ENCODE measurements around the gene OPRL1.

Gene OPRL1

GRCh38 chr20:64080013-64080812 lies at the start of gene OPRL1:
Gene OPRL1 (plus strand): TSS chr20:64080082. CDS start chr20:64092721, 12,639 bp downstream.
- no peak for DNase-seq

GRCh38 chr20:64030371-64031134 lies 49.3 kb upstream of the OPRL1 start:
- no peak for DNase-seq

GRCh38 chr20:64031822-64032314 lies 48.0 kb upstream of the OPRL1 start:
- no peak for DNase-seq

GRCh38 chr20:64032706-64033624 lies 46.9 kb upstream of the OPRL1 start:
- no peak for DNase-seq

DNA sequence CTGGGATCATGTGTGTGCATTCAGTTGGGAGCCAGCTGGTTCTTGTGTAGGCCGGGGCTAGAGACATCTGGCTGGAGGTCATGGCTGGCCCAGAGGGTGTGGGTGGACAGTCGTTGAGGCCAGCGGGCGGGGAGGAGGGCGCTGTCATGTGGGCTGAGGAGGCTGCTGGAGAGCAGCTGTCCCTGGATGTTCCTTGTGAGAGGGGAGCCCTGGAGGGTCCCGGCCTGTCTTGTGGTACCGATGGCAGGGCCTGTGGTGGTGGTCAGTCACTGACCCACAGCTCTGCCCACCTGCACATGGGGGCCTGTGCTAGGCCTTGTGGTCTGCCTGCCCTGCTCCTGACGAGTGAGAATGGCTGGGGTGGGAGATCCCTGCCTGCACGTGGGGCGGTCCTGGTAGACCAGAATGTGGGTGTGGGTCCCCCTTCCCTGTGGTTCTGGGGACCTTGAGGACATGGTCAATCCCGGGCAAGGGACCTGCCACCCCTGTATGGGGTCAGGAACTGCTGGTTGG lies 45.8 kb upstream of the OPRL1 start:
- no peak for DNase-seq

GRCh38 chr20:64035066-64035932 lies 44.6 kb upstream of the OPRL1 start:
- no peak for DNase-seq

GRCh38 chr20:64035933-64036345 lies 43.9 kb upstream of the OPRL1 start, which contains the start of gene C20orf204:
Gene C20orf204 (plus strand): TSS chr20:64036182. CDS start chr20:64036324, 142 bp downstream.
- no peak for DNase-seq

- DNase-seq: no peak
Observed at GRCh38 chr20:64036346-64037198, 43.3 kb upstream of the OPRL1 start.

GRCh38 chr20:64037199-64037497 lies 42.7 kb upstream of the OPRL1 start:
- DNase-seq: no peak

DNA sequence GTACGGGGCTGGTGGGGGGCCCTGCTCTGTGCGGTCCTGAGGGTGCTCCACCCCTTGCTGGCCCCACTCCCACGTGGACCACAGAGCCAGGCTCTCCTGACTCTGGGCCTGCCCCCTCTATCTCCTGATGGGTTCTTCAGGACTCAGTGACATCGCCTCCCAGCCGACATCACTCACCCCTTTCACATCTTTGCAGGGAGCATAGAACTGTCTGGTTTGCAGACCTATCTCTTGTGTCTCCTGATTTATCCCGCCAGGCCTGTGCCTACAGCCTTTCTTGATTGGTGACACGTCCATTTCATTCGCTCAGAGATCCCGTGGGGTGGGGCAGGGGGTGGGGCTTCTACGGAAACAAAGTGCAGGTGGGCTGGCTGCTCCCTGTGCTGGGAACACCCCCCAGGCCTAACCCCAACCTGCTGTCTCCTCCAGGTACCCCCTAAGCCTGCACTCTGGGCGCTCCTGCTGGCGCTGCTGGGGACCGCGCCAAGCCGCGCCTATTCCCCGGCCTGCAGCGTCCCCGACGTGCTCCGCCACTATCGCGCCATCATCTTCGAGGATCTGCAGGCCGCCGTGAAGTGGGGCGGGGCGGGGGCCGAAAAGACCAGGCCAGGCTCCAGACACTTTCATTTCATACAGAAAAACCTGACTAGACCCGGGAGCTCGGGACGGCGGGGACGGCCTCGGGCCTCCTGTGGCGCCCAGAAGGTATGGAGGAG lies 42.2 kb upstream of the OPRL1 start:
- DNase-seq: no peak

DNA sequence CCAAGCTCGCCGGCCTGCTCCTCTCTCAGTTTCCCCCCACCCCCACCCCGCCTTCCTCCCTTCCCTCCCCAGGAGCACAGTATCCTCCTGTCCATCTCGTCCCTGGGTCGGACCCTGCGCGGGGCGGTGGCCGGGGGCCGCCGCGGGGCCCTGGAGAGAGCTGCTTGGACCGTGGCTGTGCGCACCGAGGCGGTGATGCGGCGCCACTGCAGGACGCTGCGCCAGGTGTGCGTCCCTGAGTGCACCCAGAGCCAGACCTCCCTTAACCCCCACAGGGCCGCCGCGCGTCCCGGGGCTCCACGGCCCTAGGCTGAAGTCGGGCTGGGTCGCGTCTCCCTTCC lies 41.7 kb upstream of the OPRL1 start:
- DNase-seq: no peak

GRCh38 chr20:64038565-64039292 lies 41.2 kb upstream of the OPRL1 start:
- peak; percentile 50 for DNase-seq

DNA sequence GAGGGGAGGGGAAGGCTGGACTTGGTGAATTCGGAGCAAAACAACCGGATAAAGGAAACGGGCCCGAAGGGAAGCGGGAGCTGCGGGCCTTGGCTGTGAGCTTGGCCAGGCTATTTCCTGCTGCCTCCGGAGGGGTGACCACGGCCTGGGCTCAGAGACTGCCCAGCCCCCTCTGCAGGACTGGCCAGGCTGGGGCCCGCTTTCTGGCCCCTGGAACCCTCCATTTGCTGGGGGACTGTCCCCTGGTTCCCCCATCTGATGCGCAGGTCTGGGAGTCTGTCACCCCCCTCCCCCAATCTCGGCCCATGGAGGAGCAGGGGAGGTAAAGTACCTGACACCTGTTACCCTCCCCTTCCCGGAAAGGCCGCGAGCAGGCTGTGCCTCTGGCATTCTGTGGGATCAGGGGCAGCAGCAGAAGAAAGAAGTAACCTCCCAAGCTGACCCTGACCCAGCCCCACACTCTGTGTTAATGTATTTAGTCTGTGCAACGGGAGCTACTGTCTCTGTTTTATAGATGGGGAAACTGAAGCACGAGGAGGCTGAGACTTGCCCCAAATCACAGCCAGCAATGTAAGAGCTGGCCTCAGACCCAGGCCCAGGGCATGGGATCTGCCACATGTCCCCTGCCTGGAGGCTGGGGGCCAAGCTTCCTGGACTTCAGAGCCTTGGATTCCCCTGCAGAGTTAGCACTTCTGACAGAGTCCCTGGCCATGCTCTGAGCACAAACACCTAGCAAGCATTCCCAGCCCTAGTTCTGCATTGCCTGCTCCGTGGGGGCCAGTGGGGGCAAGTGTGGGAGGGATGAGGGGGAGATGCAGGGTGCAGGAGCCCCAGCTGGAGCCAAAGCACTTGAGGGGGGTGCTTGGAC lies 40.4 kb upstream of the OPRL1 start:
- no peak for DNase-seq

GRCh38 chr20:64040231-64041039 lies 39.4 kb upstream of the OPRL1 start:
- DNase-seq: no peak

- DNase-seq: no peak
Observed at GRCh38 chr20:64041040-64041780, 38.7 kb upstream of the OPRL1 start.

- DNase-seq: no peak
Observed at GRCh38 chr20:64041781-64042053, 38.2 kb upstream of the OPRL1 start.
